Testis (tissue), 3 donors: ENCODE data around the gene KCNQ1OT1. TPM values are rescaled to one million over a fixed set of nuclear protein-coding genes. Genes with fewer than 3 reads are reported as not detected.

Source experiments
- DNase-seq: peaks from one replicate; pipeline ENCODE4 v3.0.0-alpha.2; 2019
- H3K27ac ChIP-seq, 2 donors: fragments of 200-600 bp; sonication (generic); one replicate each; pipeline ENCODE4 v1.5.1; 2019
- H3K27me3 ChIP-seq: fragments of 200-600 bp; sonication (generic); one replicate; pipeline ENCODE4 v1.5.1; 2019
- H3K36me3 ChIP-seq: fragments of 200-600 bp; sonication (generic); one replicate; pipeline ENCODE4 v1.5.1; 2017; ENCODE audit warnings: low read depth; ENCODE audit errors: missing control alignments
- H3K4me1 ChIP-seq: fragments of 200-600 bp; sonication (generic); one replicate; pipeline ENCODE4 v1.5.1; 2019
- H3K4me3 ChIP-seq, 2 donors: fragments of 200-600 bp; sonication (generic); one replicate each; pipeline ENCODE4 v1.5.1; 2017 to 2019
- H3K9me3 ChIP-seq: fragments of 200-600 bp; sonication (generic); one replicate; pipeline ENCODE4 v1.5.1; 2017
- POLR2A ChIP-seq: fragments of 450-650 bp; IDR thresholded peaks from one replicate; pipeline ENCODE4 v1.6.1; 2017; ENCODE audit warnings: antibody characterized with exemption, mild to moderate bottlenecking, moderate library complexity
- WGBS, 2 donors: methylation state at CpG; one replicate each; pipeline ENCODE4 v1.1.5; 2018; 5-methylcytosine and 5-hydroxymethylcytosine counted together
- intact Hi-C: fragments of 100-400 bp; cut with DNase I; formaldehyde crosslinking; loops from one replicate; pipeline ENCODE4 v1.15.1; 2023; ENCODE audit warnings: low total_unique reads
- polyA plus RNA-seq: library from polyadenylated mRNA; stranded (reverse); fragments of 350-450 nt; fragmentation: Illumina TruSeq; extraction: RNeasy Lipid Tissue Mini Kit (QIAGEN cat#74804); gene quantifications from one replicate; pipeline ENCODE4 v1.2.3, GENCODE V29; 2014; ENCODE audit warnings: low read depth, low replicate concordance; ENCODE audit not compliant: insufficient read depth
- total RNA-seq, 2 donors: library from RNA; depleted of rRNA; stranded (reverse); fragments of >200 nt; gene quantifications; one replicate each; pipeline ENCODE4 v1.2.3, GENCODE V29; 2016
- TF ChIP-seq, protein P1 (sequence below), 3 experiments: fragments of 450-650 bp in 2 of 3; fragments of 200-600 bp in 1 of 3; sonication (generic) in 1 of 3; IDR thresholded peaks; one replicate each; pipeline ENCODE4 v1.5.1; 2016 to 2019; ENCODE audit warnings: antibody characterized with exemption in 3 of 3, mild to moderate bottlenecking in 2 of 3, moderate library complexity in 1 of 3

KCNQ1OT1 gene
- total and polyA plus RNA-seq, 3 donors from 2014 or later: 0.20 to 5.9 (median 4.0) TPM

DNA sequence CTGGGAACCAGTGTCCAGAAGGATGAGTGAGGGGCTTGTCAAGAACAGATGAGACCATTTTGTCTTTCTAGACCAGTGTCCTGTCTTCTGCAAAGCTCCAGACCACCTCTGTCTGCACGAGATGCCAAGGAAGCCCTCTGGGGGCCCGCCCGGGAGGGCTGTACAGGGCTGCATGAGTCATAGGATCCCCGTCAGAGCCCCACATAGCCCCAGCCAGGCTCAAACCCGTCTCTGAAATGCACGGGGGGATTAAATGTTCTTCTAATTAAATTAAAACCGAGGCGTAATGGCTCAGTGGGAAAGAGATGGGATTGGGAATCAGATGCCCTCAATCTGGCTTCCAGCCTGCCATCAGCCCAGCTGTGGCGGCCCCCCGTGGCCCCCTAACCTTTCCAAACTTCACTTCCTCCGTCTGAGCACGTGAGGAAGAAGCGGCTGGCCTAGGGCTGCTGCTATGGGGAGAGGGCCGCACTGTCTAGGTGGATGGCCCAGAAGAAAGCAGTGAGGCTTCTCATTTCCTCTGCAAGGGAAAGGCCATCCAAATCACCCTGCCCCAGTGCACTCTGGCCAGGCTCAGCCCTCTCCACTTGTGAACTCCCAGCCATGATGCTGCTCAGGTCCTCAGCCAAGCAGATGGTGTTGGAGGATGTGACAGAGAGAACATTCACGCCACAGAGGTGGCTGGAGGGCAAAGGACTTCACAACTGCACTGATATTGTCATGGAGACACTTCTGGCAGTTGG, 32.8 kb downstream of the KCNQ1OT1 start:
- Histone ChIP-seq H3K27me3 (no peaks in the 10 kb centered on the region), H3K27ac (no peak overlapping the region), H3K4me1 (peaks cover 4% of the 10 kb centered on the region), H3K9me3 (no peaks in the 10 kb centered on the region), H3K4me3 (no peak overlapping the region), H3K36me3 (no peaks in the 10 kb centered on the region)
- no peak for TF ChIP-seq POLR2A
- TF ChIP-seq, protein P1, sequence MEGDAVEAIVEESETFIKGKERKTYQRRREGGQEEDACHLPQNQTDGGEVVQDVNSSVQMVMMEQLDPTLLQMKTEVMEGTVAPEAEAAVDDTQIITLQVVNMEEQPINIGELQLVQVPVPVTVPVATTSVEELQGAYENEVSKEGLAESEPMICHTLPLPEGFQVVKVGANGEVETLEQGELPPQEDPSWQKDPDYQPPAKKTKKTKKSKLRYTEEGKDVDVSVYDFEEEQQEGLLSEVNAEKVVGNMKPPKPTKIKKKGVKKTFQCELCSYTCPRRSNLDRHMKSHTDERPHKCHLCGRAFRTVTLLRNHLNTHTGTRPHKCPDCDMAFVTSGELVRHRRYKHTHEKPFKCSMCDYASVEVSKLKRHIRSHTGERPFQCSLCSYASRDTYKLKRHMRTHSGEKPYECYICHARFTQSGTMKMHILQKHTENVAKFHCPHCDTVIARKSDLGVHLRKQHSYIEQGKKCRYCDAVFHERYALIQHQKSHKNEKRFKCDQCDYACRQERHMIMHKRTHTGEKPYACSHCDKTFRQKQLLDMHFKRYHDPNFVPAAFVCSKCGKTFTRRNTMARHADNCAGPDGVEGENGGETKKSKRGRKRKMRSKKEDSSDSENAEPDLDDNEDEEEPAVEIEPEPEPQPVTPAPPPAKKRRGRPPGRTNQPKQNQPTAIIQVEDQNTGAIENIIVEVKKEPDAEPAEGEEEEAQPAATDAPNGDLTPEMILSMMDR (IDR thresholded peaks at IDR 0.05): no peak
- 71 to 81% methylated on average over 13 to 15 of the region's 15 CpGs for WGBS, 2 donors
- no peak for DNase-seq
- intact Hi-C loops: no loop called here

DNA sequence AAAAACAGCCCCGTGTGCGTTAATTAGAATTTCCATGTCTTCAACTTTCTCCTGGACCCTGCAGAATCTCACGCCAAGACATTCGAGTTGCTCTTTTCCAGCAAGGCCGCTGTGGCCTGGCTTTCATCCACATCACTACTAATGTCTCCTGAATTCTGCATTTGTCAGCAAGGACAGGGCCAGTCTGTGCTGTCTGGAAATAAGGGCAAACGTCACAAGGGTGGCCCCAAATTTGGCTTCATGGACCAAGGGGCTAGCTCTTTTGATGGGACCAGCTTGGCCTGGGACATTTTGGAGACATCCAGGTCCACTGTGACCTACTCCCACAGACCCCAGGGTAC, 33.4 kb downstream of the KCNQ1OT1 start:
- DNase-seq: peak; percentile 43
- Histone ChIP-seq H3K4me1 (peaks cover 4% of the 10 kb centered on the region), H3K27me3 (no peaks in the 10 kb centered on the region), H3K9me3 (no peaks in the 10 kb centered on the region), H3K4me3 (no peak overlapping the region), H3K36me3 (no peaks in the 10 kb centered on the region), H3K27ac (no peak overlapping the region)
- no peak for TF ChIP-seq POLR2A
- TF ChIP-seq, protein P1 (IDR thresholded peaks at IDR 0.05): no peak
- intact Hi-C loops: no loop called here
- WGBS, 2 donors: 66 to 79% methylated on average over 6 of the region's 6 CpGs

DNA sequence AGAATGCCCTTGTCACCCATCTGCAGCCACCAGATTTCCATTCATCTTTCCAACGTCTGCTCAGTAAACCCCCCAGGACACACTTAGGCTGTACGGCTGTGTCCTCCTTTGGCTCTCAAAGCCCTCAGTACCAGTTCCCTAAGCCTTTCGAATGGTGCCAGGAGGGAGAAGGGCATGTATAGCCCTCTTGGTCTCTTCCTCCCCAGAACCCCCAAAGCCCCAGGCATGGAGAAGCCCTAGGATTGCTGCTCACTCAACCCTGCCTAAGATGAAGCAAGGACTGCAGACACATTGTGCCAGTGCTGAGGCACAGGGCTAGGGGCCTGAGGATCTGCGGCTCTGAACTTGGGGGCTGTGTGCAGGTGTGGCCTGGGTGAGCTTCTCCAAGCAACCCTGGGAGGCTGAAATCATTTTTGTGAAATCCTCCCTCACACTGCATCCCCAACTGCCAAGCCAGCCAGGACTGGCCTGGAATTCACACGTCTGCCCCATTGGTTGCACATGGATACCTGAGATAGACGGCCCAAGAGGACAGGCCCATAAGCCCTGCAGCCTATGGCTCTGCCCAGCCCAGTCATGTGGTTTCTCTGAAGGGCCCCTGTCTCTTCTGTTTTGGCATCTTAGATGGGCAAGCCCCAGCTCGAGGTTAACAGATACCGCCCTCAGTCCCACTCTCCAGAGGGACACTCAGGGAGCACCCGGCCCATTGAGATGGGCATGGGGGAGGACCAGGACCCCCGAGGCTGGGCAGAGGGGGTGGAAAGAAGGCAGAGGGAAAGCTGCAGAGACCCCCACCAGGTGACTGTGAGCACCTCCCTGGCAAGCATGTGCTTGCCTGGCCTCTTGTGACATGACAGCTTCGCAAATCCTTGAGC, 34.0 kb downstream of the KCNQ1OT1 start:
- intact Hi-C loops: no loop called here
- TF ChIP-seq, protein P1 (IDR thresholded peaks at IDR 0.05): no peak
- no peak for TF ChIP-seq POLR2A
- Histone ChIP-seq H3K9me3 (no peaks in the 10 kb centered on the region), H3K36me3 (no peaks in the 10 kb centered on the region), H3K4me3 (no peak overlapping the region), H3K27ac (no peak overlapping the region), H3K27me3 (no peaks in the 10 kb centered on the region), H3K4me1 (peaks cover 4% of the 10 kb centered on the region)
- WGBS, 2 donors: 87 to 89% methylated on average over 8 to 11 of the region's 11 CpGs
- DNase-seq: no peak

DNA sequence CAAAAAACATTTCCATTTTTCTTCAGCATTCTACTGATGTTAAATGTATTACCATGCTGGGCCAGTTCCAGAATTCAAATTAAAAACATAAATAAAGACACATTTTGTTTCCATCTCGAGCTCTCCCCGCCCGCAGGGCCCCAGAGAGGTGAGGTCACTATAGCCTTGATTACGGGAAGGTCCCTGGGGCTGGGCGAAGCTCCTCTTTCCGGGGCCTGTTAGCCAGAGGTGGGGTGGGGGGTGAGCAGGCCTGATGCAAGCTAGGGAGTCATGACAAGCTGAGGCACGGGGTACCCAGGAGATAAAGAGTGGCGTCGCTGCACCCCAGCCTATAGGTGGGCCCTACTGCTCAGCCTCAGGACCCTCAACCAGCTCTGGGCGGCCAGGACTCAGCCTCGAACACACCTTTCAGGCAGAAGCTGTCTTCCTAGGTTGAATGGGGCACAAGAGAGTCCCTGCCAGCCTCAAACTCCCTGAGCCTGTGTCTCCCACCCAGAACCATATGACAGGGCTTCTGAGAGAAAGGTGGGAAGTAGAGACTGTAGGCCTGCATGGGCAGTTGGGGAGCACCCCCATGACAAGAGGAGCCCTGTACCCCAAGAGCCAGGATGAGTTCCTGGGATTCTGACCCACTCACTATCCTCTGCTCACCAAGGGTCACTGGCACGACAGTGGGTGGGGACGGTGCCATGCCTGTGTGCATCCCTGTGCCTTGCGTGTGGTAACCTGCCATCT, 34.8 kb downstream of the KCNQ1OT1 start:
- no peak overlapping the region for H3K27ac ChIP-seq
- TF ChIP-seq, protein P1 (IDR thresholded peaks at IDR 0.05): no peak
- TF ChIP-seq POLR2A: no peak
- H3K4me1 ChIP-seq: peaks cover 4% of the 10 kb centered on the region
- H3K9me3 ChIP-seq: no peaks in the 10 kb centered on the region
- WGBS, 2 donors: 94 to 95% methylated on average over 13 to 14 of the region's 14 CpGs
- H3K27me3 ChIP-seq: no peaks in the 10 kb centered on the region
- no peak overlapping the region for H3K4me3 ChIP-seq
- intact Hi-C loops: no loop called here
- H3K36me3 ChIP-seq: no peaks in the 10 kb centered on the region
- DNase-seq: no peak
